Medulla oblongata (tissue), 1 donor: ENCODE data around the gene NHERF1.
A peak's percentile ranks its signal among the peaks of the same experiment; 100 is the strongest.

Experiments
- DNase-seq: peaks from one replicate; pipeline ENCODE4 v3.0.0-alpha.2; 2015; ENCODE audit errors: extremely low spot score

NHERF1 gene

GRCh38 chr17:74749279-74750038 lies 1.0 kb downstream of the NHERF1 start:
- peak; percentile 30 for DNase-seq

DNA sequence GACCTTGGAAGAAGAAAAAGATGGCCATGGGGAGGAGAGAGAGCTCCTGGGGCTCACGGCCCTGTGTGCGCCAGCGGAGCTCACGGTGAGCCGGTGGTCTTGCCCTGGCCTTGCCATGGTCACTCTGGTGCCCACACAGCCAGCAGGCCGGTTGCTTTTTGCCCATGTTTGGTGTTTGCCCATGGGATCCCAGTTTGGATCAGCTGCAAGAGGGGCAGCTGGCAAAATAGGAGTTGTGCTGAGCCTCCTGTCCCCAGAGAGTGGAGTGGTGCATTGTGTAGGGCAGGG lies 1.6 kb downstream of the NHERF1 start:
- DNase-seq: no peak

GRCh38 chr17:74750327-74751069 lies 2.1 kb downstream of the NHERF1 start:
- peak; percentile 68 for DNase-seq

DNA sequence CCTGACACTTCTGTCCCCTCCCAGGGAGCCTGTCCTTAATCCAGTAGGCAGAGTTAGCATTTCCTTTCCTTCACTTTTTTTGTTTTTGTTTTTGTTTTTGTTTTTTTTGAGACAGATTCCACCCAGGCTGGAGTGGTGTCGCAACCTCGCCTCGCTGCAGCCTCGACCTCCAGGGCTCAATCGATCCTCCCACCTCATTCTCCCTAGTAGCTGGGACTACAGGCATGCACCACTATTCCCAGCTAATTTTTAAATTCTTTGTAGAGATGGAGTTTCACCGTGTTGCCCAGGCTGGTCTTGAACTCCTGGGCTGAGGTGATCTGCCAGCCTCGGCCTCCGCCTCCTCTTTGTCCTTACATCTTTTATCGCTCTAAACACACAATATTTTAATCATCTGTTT lies 4.0 kb downstream of the NHERF1 start:
- DNase-seq: no peak

GRCh38 chr17:74752822-74753401 lies 4.5 kb downstream of the NHERF1 start:
- no peak for DNase-seq

GRCh38 chr17:74754832-74755231 lies 6.4 kb downstream of the NHERF1 start:
- no peak for DNase-seq

- peak; percentile 33 for DNase-seq
Measured at GRCh38 chr17:74755533-74755932, 7.1 kb downstream of the NHERF1 start.

GRCh38 chr17:74756891-74757290 lies 8.5 kb downstream of the NHERF1 start:
- DNase-seq: peak; percentile 38

GRCh38 chr17:74757502-74757901 lies 9.1 kb downstream of the NHERF1 start:
- peak; percentile 72 for DNase-seq

- peak; percentile 64 for DNase-seq
Measured at GRCh38 chr17:74757931-74758847, 9.8 kb downstream of the NHERF1 start.

GRCh38 chr17:74758848-74759168 lies 10.4 kb downstream of the NHERF1 start:
- peak; percentile 73 for DNase-seq

GRCh38 chr17:74759243-74759801 lies 10.9 kb downstream of the NHERF1 start:
- no peak for DNase-seq

DNA sequence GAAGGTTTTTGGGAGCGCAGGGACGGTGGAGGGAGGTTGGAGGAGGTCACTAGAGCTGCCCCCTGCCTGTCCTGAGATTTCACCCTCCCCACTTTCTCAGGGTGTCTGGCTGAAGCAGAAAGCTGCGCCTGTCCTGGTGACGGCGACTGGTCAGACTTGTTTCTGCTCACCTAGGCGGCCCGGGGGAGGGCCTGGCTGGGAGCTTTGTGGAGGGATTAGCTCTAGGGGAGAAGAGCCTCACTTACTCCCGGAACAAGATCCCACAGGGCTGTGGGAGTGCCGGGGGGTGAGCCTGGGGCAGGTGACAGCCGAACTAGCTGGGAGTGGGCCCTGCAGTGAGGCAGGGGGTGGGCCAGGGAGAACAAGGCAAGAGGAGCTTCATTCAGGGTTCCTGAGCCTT lies 11.5 kb downstream of the NHERF1 start:
- no peak for DNase-seq

DNA sequence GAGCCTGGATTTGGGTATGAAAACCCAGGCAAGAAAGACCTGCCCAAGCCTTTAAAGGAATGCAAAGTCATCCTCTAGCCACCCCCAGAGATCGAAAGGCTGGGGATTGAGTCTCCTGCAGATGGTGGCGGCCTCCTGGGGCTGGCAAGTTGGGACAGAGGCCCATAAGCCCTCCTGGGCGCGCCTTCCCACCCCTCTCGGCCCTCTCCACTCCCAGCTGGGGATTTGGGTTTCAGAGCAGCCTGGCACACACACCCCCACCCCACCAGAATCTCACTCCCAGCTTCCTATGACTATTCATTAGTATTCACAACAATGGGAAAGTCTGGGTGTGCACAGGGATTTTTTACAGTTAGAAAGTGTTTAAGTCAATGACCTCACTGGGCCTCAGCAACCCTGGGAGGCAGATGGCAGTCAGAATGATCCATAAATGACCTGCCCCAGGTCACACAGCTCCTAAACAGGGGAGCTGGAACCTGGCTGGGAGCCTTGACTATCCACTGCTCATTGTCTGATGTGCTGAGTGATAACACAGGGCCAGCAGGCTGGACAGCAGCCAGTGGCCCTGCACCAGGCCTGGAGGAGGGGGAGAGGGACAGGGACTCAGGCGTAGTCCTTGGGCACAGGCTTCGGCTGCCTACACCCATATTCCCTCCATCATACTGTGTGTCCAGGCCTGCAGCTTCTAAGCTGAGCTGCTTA lies 12.1 kb downstream of the NHERF1 start:
- DNase-seq: peak; percentile 78

- no peak for DNase-seq
Measured at GRCh38 chr17:74761419-74761818, 13.0 kb downstream of the NHERF1 start.

DNA sequence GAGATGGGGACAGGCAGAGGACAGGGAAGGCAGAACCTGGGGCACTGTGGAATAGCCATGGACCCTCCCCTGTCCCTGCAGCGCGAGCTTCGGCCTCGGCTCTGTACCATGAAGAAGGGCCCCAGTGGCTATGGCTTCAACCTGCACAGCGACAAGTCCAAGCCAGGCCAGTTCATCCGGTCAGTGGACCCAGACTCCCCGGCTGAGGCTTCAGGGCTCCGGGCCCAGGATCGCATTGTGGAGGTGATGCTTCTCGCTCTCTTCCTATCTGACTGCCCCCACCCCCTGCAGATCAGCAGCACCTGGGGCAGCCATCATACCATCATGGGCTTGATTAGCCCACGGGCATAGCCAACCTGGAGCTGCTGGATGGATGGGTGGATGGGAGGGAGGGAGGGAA lies 13.5 kb downstream of the NHERF1 start:
- no peak for DNase-seq

DNA sequence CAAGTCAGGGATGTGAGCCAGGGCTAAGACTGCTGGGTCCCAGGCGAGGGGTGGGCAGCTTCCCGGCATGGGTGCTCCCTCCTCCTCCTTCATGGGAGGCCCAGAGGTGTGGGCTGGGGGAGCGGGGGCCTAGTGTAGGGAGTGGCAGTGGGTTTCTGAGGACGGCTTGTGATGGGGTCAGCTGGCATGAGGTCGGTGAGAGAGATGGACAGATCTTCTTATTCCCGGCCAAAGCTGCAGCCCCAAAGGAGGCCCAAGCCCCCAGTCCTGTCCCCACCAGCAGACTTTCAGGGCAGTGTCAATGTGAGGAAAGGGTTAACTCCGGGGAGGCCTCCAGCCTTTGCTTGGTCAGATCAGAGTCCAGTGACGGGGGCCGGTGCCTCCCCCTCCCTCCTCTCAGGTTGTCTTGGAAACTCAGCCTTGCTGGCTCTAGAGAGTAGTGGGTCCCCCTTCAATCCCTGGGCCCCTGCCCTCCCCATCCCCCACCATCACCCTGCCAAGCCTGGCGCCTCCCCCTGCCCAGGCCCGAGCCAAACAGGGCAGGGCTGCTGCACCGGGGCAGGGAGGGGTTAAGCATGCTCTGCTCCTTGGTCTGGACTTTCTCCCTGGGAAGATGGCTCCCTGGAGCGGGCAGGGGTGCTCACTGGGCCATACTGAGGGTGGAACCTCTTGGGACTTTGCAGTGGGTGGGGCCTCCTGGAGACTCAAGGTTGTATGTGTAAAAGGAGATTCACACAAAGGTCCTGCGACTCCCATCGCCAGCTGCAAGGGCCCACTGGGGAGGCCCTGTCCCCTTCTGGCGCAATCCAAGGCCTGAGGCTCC lies 15.3 kb downstream of the NHERF1 start:
- DNase-seq: peak; percentile 60

DNA sequence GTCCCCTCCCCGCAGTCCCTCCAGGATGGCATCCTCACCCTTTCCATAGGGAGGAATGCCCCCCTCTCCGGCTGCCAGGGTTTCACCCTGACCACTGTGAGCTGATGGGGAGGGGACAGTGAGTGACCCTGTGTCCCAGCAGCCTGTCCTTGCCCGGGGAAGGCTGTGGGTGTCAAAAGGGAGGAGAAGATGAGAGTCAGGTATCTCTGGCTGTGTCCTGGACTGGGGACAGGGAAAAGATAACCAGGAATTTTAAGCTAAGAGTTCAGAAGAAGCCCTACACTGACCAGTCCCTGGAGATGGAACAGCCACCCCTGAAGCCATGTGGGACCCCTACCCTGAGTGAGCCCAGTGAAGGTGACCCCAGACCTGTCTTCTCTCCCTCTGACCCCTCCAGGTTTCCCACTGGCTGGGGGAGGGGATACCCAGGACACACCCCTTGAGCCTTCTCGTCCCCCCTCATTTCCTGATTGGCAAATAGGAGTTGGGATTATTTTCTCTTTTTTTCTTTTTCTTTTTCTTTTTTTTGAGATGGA lies 16.4 kb downstream of the NHERF1 start:
- DNase-seq: no peak

DNA sequence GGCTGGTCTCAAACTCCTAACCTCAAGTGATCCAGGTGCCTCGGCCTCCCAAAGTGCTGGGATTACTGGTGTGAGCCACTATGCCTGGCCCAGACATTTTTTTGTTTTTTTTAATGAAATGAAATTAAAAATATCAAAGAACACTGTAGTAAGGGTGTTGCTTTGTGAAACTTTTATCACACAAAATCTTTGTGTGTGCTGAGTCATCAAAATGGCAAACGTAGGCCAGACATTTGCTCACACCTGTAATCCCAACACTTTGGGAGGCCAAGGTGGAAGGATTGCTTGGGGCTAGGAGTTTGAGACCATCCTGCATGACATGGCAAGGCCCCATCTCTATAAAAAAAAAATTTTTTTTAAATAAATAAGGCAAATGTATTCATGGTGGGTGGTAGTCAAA lies 18.0 kb downstream of the NHERF1 start:
- DNase-seq: no peak

- DNase-seq: peak; percentile 96
Measured at GRCh38 chr17:74767111-74767516, 18.7 kb downstream of the NHERF1 start.
